MM.1S (cell line): ENCODE results near the gene MGAT4C.

Experiments used
- DNase-seq: peaks from one replicate; pipeline ENCODE4 v3.0.0-alpha.2; 2015
- H2AFZ ChIP-seq: fragments of 300-600 bp; sonication (generic); 2 replicates; pipeline ENCODE4 v1.6.0; 2016; ENCODE audit warnings: antibody characterized with exemption, low read length
- H3F3A ChIP-seq: fragments of 300-600 bp; sonication (generic); 2 replicates; pipeline ENCODE4 v1.6.1; 2016; ENCODE audit warnings: mild to moderate bottlenecking, antibody characterized with exemption, low read length, moderate library complexity, mixed read lengths; ENCODE audit not compliant: insufficient read depth
- H3K27ac ChIP-seq: fragments of 300-600 bp; sonication (generic); 2 replicates; pipeline ENCODE4 v1.5.1; 2016; ENCODE audit warnings: mild to moderate bottlenecking, low read length
- H3K27me3 ChIP-seq: fragments of 300-600 bp; sonication (generic); replicated peaks from 2 replicates; pipeline ENCODE4 v1.6.0; 2016; ENCODE audit warnings: low read length; ENCODE audit not compliant: insufficient read depth
- H3K36me3 ChIP-seq: fragments of 300-600 bp; sonication (generic); replicated peaks from 2 replicates; pipeline ENCODE4 v1.6.1; 2016; ENCODE audit warnings: mild to moderate bottlenecking, low read length, mixed read lengths; ENCODE audit not compliant: insufficient read depth
- H3K4me1 ChIP-seq: fragments of 300-600 bp; sonication (generic); 2 replicates; pipeline ENCODE4 v1.6.1; 2016; ENCODE audit warnings: low read length, mixed read lengths
- H3K4me2 ChIP-seq: fragments of 300-600 bp; sonication (generic); 2 replicates; pipeline ENCODE4 v1.6.0; 2016; ENCODE audit warnings: low read depth, low read length
- H3K4me3 ChIP-seq: fragments of 300-600 bp; sonication (generic); 2 replicates; pipeline ENCODE4 v1.5.1; 2016; ENCODE audit warnings: low read length, mixed read lengths
- H3K79me2 ChIP-seq: fragments of 300-600 bp; sonication (generic); 2 replicates; pipeline ENCODE4 v1.6.1; 2016; ENCODE audit warnings: mixed run types, low read length, mixed read lengths
- H3K9ac ChIP-seq: fragments of 300-600 bp; sonication (generic); 2 replicates; pipeline ENCODE4 v1.6.1; 2016; ENCODE audit warnings: low read length, mixed read lengths
- H3K9me2 ChIP-seq: fragments of 300-600 bp; sonication (generic); replicated peaks from 2 replicates; pipeline ENCODE4 v1.6.1; 2016; ENCODE audit warnings: mild to moderate bottlenecking, low read length, mixed read lengths; ENCODE audit not compliant: insufficient read depth
- H3K9me3 ChIP-seq: fragments of 300-600 bp; sonication (generic); replicated peaks from 2 replicates; pipeline ENCODE4 v1.6.1; 2016; ENCODE audit warnings: mild to moderate bottlenecking, low read length, mixed read lengths; ENCODE audit not compliant: insufficient read depth
- H4K20me1 ChIP-seq: fragments of 300-600 bp; sonication (generic); 2 replicates; pipeline ENCODE4 v1.6.1; 2016; ENCODE audit warnings: mild to moderate bottlenecking, low read length, moderate library complexity, mixed read lengths; ENCODE audit not compliant: insufficient read depth
- CTCF ChIP-seq: fragments of 300-600 bp; sonication (generic); IDR thresholded peaks from 2 replicates; pipeline ENCODE4 v1.5.1; 2016; ENCODE audit warnings: antibody characterized with exemption, low read length, mixed read lengths
- EZH2 ChIP-seq: fragments of 300-600 bp; sonication (generic); optimal IDR thresholded peaks from 2 replicates; pipeline ENCODE3; 2017; ENCODE audit warnings: low read depth, mild to moderate bottlenecking, antibody characterized with exemption, low read length, mixed read lengths
- EZH2phosphoT487 ChIP-seq: fragments of 300-600 bp; sonication (generic); IDR thresholded peaks from 2 replicates; pipeline ENCODE4 v1.6.1; 2018; ENCODE audit warnings: antibody characterized with exemption, low read length

Gene MGAT4C

GRCh38 chr12:86154620-86155019 lies 101.6 kb downstream of the MGAT4C start:
- H3K4me1 ChIP-seq: no peaks in the 10 kb centered on the region
- no peaks in the 10 kb centered on the region for H4K20me1 ChIP-seq
- H3F3A ChIP-seq: no peaks in the 10 kb centered on the region
- no peak for TF ChIP-seq EZH2phosphoT487
- no peak for TF ChIP-seq CTCF
- TF ChIP-seq EZH2: no peak
- no peak overlapping the region for H3K9ac ChIP-seq
- H3K27ac ChIP-seq: no peak overlapping the region
- H2AFZ ChIP-seq: no peak overlapping the region
- H3K9me3 ChIP-seq: no peaks in the 10 kb centered on the region
- H3K79me2 ChIP-seq: no peaks in the 10 kb centered on the region
- H3K4me2 ChIP-seq: no peak overlapping the region
- no peaks in the 10 kb centered on the region for H3K27me3 ChIP-seq
- no peaks in the 10 kb centered on the region for H3K36me3 ChIP-seq
- no peak overlapping the region for H3K4me3 ChIP-seq
- H3K9me2 ChIP-seq: no peaks in the 10 kb centered on the region
- DNase-seq: no peak

- H3F3A ChIP-seq: no peaks in the 10 kb centered on the region
- H3K4me3 ChIP-seq: no peak overlapping the region
- no peak for DNase-seq
- H3K4me1 ChIP-seq: no peaks in the 10 kb centered on the region
- no peak overlapping the region for H3K4me2 ChIP-seq
- no peaks in the 10 kb centered on the region for H3K27me3 ChIP-seq
- H3K27ac ChIP-seq: no peak overlapping the region
- H3K9ac ChIP-seq: no peak overlapping the region
- H3K79me2 ChIP-seq: no peaks in the 10 kb centered on the region
- no peak overlapping the region for H2AFZ ChIP-seq
- no peaks in the 10 kb centered on the region for H3K9me3 ChIP-seq
- H4K20me1 ChIP-seq: no peaks in the 10 kb centered on the region
- H3K36me3 ChIP-seq: no peaks in the 10 kb centered on the region
- TF ChIP-seq EZH2phosphoT487: no peak
- no peak for TF ChIP-seq EZH2
- TF ChIP-seq CTCF: no peak
- H3K9me2 ChIP-seq: no peaks in the 10 kb centered on the region
These were observed 107.6 kb downstream of the MGAT4C start for GRCh38 chr12:86148612-86149011.

GRCh38 chr12:86148071-86148470 lies 108.1 kb downstream of the MGAT4C start:
- Histone ChIP-seq H3K4me2 (no peak overlapping the region), H3K79me2 (no peaks in the 10 kb centered on the region), H3K9ac (no peak overlapping the region), H3K27me3 (no peaks in the 10 kb centered on the region), H2AFZ (no peak overlapping the region), H3K27ac (no peak overlapping the region), H3K9me3 (no peaks in the 10 kb centered on the region), H3K36me3 (no peaks in the 10 kb centered on the region), H4K20me1 (no peaks in the 10 kb centered on the region), H3F3A (no peaks in the 10 kb centered on the region), H3K4me1 (no peaks in the 10 kb centered on the region), H3K9me2 (no peaks in the 10 kb centered on the region), H3K4me3 (no peak overlapping the region)
- DNase-seq: no peak
- TF ChIP-seq EZH2phosphoT487: no peak
- no peak for TF ChIP-seq EZH2
- no peak for TF ChIP-seq CTCF
